ENCODE measurements around the gene ACP1. TPM values are rescaled to one million over a fixed set of nuclear protein-coding genes. Genes with fewer than 3 reads are reported as not detected.

ACP1 gene
- total RNA-seq, 8 experiments from 2014 or later: 109 to 175 (median 141) TPM

GRCh38 chr2:259789-260331, 4.9 kb upstream of the ACP1 start:
- no peak for ATAC-seq (replicated peaks in 6 of 8)
- H3K27ac ChIP-seq: no peak overlapping the region
- peaks cover 4 to 7% of the 10 kb centered on the region in 2 donors for H3K4me1 ChIP-seq (replicated peaks in 1 of 2)
- H3K4me3 ChIP-seq: no peak overlapping the region
- in situ Hi-C loops (cut with MboI; ENCODE audit: low pct_unique_long_range_greater_than_20kb in 2 of 9, low sequenced_read_pairs in 9 of 9, unreplicated experiment in 9 of 9): no loop called here
- WGBS, 10 experiments: 93 to 100% (median 100%) methylated on average over 2 of the region's 2 CpGs; no CpG with 5 or more reads in 1 of the 10 experiments

GRCh38 chr2:260507-261161, 4.1 kb upstream of the ACP1 start:
- 67 to 100% (median 90%) methylated on average over 1 to 5 of the region's 6 CpGs; no CpG with 5 or more reads in 1 of the 10 experiments for WGBS, 10 experiments
- in situ Hi-C loops (cut with MboI; ENCODE audit: low pct_unique_long_range_greater_than_20kb in 2 of 9, low sequenced_read_pairs in 9 of 9, unreplicated experiment in 9 of 9): no loop called here
- Histone ChIP-seq H3K27ac (no peak overlapping the region), H3K4me1 (replicated peaks in 1 of 2) (peaks cover 6 to 8% of the 10 kb centered on the region in 2 donors), H3K4me3 (no peak overlapping the region)
- no peak for ATAC-seq (replicated peaks in 6 of 8)

GRCh38 chr2:262117-262516, 2.6 kb upstream of the ACP1 start:
- in situ Hi-C loops (cut with MboI; ENCODE audit: low pct_unique_long_range_greater_than_20kb in 2 of 9, low sequenced_read_pairs in 9 of 9, unreplicated experiment in 9 of 9): no loop called here
- H3K27ac ChIP-seq: no peak overlapping the region
- no peak for ATAC-seq (replicated peaks in 6 of 8)
- no peak overlapping the region for H3K4me3 ChIP-seq
- WGBS, 10 experiments: 44 to 100% (median 92%) methylated on average over 1 to 3 of the region's 3 CpGs; no CpG with 5 or more reads in 1 of the 10 experiments
- peaks cover 14 to 16% of the 10 kb centered on the region in 2 donors for H3K4me1 ChIP-seq (replicated peaks in 1 of 2)

DNA sequence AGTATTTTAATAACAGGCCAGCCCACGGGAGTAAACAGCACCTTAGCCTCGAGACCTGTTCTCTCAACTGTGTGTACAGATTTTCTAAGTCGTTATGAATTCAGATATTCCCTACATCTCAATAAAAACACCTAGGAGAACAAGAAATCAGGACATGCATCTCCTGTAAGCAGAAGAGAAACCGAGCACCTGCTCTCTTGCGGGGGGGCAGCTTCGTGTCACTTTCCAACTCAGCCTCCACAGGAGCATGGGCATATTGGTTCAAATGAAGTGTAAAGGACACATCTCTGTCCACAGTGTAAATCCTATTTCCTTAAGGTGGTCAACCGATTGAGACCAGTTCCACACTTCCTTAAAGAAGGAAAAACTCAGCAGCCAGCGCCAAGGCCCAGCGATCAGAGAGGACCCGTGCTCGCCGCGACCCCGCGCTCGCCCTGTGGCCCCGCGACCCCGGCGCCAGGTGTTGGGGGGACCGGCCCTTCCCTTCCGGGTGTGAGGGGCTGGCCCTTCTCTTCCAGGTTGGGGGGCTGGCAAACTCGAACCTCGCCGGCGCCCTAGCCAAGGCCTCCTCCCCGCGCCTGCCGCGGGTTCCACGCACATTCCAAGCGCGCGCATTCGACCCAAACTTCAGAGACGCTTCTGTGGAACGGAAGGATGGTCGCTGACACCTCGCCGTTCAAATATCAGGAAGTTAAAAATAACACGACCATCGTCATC, 1.6 kb upstream of the ACP1 start:
- Histone ChIP-seq H3K4me1 (replicated peaks in 1 of 2) (peaks cover 14 to 17% of the 10 kb centered on the region in 2 donors), H3K4me3 (peak overlapping the region; percentile 74 to 95 (median 83)), H3K27ac (no peak overlapping the region)
- WGBS, 10 experiments: 60 to 100% (median 85%) methylated on average over 1 to 18 of the region's 42 CpGs; no CpG with 5 or more reads in 1 of the 10 experiments
- in situ Hi-C loops (cut with MboI; ENCODE audit: low pct_unique_long_range_greater_than_20kb in 2 of 9, low sequenced_read_pairs in 9 of 9, unreplicated experiment in 9 of 9): no loop called here
- ATAC-seq (replicated peaks in 6 of 8): no peak

GRCh38 chr2:263774-264492, 814 bp upstream of the ACP1 start, which contains the start of gene SH3YL1:
TSS of gene SH3YL1 (minus strand) at chr2:264032. CDS start at chr2:263984, 48 bp downstream.
- Histone ChIP-seq H3K27ac (peak within 1 kb of the TSS; percentile 80 to 92), H3K4me3 (peak within 1 kb of the TSS; percentile 74 to 95 (median 83)), H3K4me1 (replicated peaks in 1 of 2) (peaks cover 14 to 17% of the 10 kb centered on the region in 2 donors)
- WGBS, 10 experiments: 0 to 33% (median 18%) methylated on average over 3 to 17 of the region's 77 CpGs; no CpG with 5 or more reads in 3 of the 10 experiments
- peak; percentile 30 to 61 (median 54) for ATAC-seq (replicated peaks in 6 of 8)
- in situ Hi-C loops (cut with MboI; ENCODE audit: low pct_unique_long_range_greater_than_20kb in 2 of 9, low sequenced_read_pairs in 9 of 9, unreplicated experiment in 9 of 9): no loop called here

DNA sequence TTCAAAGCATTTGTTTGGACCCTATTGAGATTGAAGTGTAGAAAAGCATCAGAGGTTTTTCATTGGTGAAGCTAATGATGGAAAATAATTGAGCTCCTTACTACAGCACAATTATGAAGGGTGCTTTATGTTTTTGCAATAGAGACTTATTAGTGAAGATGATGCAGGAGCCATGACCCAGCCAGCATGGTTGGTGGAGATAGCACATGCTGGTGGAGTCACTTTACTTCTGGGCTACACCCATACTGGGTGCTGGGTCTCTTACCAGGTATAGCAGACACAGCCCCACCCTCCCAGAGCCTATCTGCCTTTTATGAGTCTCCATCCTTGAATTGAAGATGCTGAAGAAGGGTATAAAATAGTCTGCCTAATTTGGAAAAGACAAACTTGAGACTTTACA, 3.6 kb downstream of the ACP1 start:
- ATAC-seq (replicated peaks in 6 of 8): no peak
- no peak overlapping the region for H3K4me3 ChIP-seq
- in situ Hi-C loops (cut with MboI; ENCODE audit: low pct_unique_long_range_greater_than_20kb in 2 of 9, low sequenced_read_pairs in 9 of 9, unreplicated experiment in 9 of 9): no loop called here
- H3K4me1 ChIP-seq (replicated peaks in 1 of 2): peaks cover 13 to 15% of the 10 kb centered on the region in 2 donors
- H3K27ac ChIP-seq: no peak overlapping the region

GRCh38 chr2:269356-270030, 4.7 kb downstream of the ACP1 start:
- H3K4me1 ChIP-seq (replicated peaks in 1 of 2): peaks cover 8 to 13% of the 10 kb centered on the region in 2 donors
- no peak overlapping the region for H3K27ac ChIP-seq
- no peak overlapping the region for H3K4me3 ChIP-seq
- 55 to 100% (median 83%) methylated on average over 1 to 4 of the region's 4 CpGs; no CpG with 5 or more reads in 1 of the 10 experiments for WGBS, 10 experiments
- in situ Hi-C loops (cut with MboI; ENCODE audit: low pct_unique_long_range_greater_than_20kb in 2 of 9, low sequenced_read_pairs in 9 of 9, unreplicated experiment in 9 of 9): no loop called here
- ATAC-seq (replicated peaks in 6 of 8): no peak

DNA sequence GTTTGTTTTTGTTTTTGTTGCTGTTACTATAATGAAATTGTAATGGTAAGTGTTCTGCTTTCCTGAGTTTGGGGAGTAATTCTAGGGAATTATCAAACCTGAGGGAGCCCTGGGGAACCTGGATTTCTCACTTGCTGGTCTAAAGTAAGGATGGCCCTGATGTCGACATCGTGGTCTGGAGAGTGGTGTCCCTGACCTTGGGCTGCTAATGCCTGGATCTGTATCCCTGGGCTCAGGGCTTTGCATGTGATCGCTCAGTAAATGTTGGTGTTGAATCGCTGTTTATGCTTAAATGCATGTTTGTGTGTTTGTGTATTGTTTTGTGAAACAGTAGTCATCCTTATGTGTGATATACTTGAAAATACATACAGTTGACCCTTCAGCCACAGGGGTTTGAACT, 6.1 kb downstream of the ACP1 start:
- WGBS, 10 experiments: 83 to 100% (median 100%) methylated on average over 1 to 3 of the region's 4 CpGs; no CpG with 5 or more reads in 4 of the 10 experiments

GRCh38 chr2:271917-272316, 7.2 kb downstream of the ACP1 start:
- 96 to 100% (median 99%) methylated on average over 1 to 11 of the region's 12 CpGs; no CpG with 5 or more reads in 4 of the 10 experiments for WGBS, 10 experiments
- peaks cover 0 to 3% of the 10 kb centered on the region in 2 donors for H3K4me1 ChIP-seq (replicated peaks in 1 of 2)
- H3K27ac ChIP-seq: no peak overlapping the region
- no peak overlapping the region for H3K4me3 ChIP-seq
- no peak for ATAC-seq (replicated peaks in 6 of 8)
- in situ Hi-C loops (cut with MboI; ENCODE audit: low pct_unique_long_range_greater_than_20kb in 2 of 9, low sequenced_read_pairs in 9 of 9, unreplicated experiment in 9 of 9): no loop called here

More for the DNA sequence above, 6.1 kb downstream of the ACP1 start:
- ATAC-seq (replicated peaks in 6 of 8): no peak
- Histone ChIP-seq H3K27ac (no peak overlapping the region), H3K4me3 (no peak overlapping the region), H3K4me1 (replicated peaks in 1 of 2) (peaks cover 4 to 9% of the 10 kb centered on the region in 2 donors)
- in situ Hi-C loops (cut with MboI; ENCODE audit: low pct_unique_long_range_greater_than_20kb in 2 of 9, low sequenced_read_pairs in 9 of 9, unreplicated experiment in 9 of 9): no loop called here

- ATAC-seq (replicated peaks in 6 of 8): no peak
- 52 to 100% (median 92%) methylated on average over 3 to 6 of the region's 6 CpGs; no CpG with 5 or more reads in 3 of the 10 experiments for WGBS, 10 experiments
- Histone ChIP-seq H3K4me3 (no peak overlapping the region), H3K27ac (no peak overlapping the region), H3K4me1 (replicated peaks in 1 of 2) (no peaks in the 10 kb centered on the region)
- in situ Hi-C loops (cut with MboI; ENCODE audit: low pct_unique_long_range_greater_than_20kb in 2 of 9, low sequenced_read_pairs in 9 of 9, unreplicated experiment in 9 of 9): no loop called here
Measured at GRCh38 chr2:273333-273732, 8.6 kb downstream of the ACP1 start.

DNA sequence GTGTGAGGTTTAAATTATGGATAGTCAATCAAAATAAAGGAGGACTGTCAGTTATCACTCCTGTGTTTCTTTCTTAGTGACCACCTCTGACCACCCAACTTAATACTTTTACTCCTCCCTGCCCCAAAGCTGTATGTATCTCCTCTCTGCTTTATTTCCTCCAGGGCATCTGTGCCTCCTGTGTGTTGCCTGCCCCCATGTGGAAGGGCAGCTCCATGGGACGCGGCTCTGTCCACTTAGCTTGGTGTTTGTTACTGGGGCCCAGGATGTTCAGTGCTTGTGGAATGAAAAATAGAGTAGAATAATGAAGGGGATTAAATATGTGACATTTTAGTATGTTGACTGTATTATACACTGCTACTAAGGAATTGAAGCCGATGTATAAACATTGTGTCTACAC, 9.8 kb downstream of the ACP1 start:
- 88 to 100% (median 95%) methylated on average over 1 to 3 of the region's 3 CpGs; no CpG with 5 or more reads in 3 of the 10 experiments for WGBS, 10 experiments
- Histone ChIP-seq H3K27ac (no peak overlapping the region), H3K4me1 (replicated peaks in 1 of 2) (no peaks in the 10 kb centered on the region), H3K4me3 (no peak overlapping the region)
- ATAC-seq (replicated peaks in 6 of 8): no peak
- in situ Hi-C loops (cut with MboI; ENCODE audit: low pct_unique_long_range_greater_than_20kb in 2 of 9, low sequenced_read_pairs in 9 of 9, unreplicated experiment in 9 of 9): no loop called here

DNA sequence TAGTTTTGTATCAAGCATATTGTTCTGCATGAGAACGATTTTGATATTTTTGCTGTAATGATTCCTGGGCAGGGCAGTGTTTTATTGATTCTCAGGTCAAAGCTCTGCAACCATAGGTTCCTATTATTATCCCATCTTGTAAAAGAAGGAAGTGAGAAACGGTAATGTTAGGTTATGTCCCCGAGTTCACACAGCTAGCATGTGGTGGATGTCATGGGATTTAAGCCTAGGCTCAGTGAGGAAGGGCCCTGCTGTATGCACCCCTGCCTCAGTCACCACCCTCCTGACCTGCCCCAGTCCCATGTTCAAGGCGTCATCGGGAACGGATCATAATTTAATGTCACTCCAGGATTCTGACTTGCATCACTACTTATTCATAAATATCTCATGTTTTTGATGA, 10.7 kb downstream of the ACP1 start:
- no peaks in the 10 kb centered on the region for H3K4me1 ChIP-seq (replicated peaks in 1 of 2)
- no peak overlapping the region for H3K4me3 ChIP-seq
- ATAC-seq (replicated peaks in 6 of 8): no peak
- in situ Hi-C loops (cut with MboI; ENCODE audit: low pct_unique_long_range_greater_than_20kb in 2 of 9, low sequenced_read_pairs in 9 of 9, unreplicated experiment in 9 of 9): no loop called here
- H3K27ac ChIP-seq: no peak overlapping the region
- WGBS, 10 experiments: 67 to 100% (median 90%) methylated on average over 1 to 6 of the region's 6 CpGs; no CpG with 5 or more reads in 1 of the 10 experiments
